A549 (cell line): ENCODE results near the gene CLCN4.

Experiments
- CBX8 ChIP-seq: fragments of 200-600 bp; sonication (generic); IDR thresholded peaks from 2 replicates; pipeline ENCODE4 v1.6.1; 2016
- CTCF ChIP-seq: fragments of >200 bp; sonication (Bioruptor Twin); formaldehyde crosslinking; IDR thresholded peaks from 3 replicates; pipeline ENCODE4 v1.5.1; 2016
- RAD21 ChIP-seq, 2 experiments: fragments of >200 bp in 1 of 2; sonication (Bioruptor Twin) in 1 of 2; formaldehyde crosslinking in 1 of 2; IDR thresholded peaks in 1 of 2; conservative IDR thresholded peaks in 1 of 2; 2 replicates in 1 of 2; 3 replicates in 1 of 2; pipeline ENCODE4 v1.6.1; 2012 to 2018; ENCODE audit warnings: inconsistent platforms in 1 of 2
- SMC3 ChIP-seq: fragments of >200 bp; sonication (Bioruptor Twin); formaldehyde crosslinking; IDR thresholded peaks from 3 replicates; pipeline ENCODE4 v1.6.1; 2018; ENCODE audit warnings: inconsistent platforms

- no peak for TF ChIP-seq CBX8
- TF ChIP-seq CTCF, result no peak
- no peak for TF ChIP-seq RAD21 (conservative IDR thresholded peaks at IDR 0.05 in 1 of 2, IDR thresholded peaks at IDR 0.05 in 1 of 2)
- TF ChIP-seq SMC3, result no peak
These were observed 44.3 kb upstream of the CLCN4 start for GRCh38 chrX:10112510-10112909.
